Peyer's patch (tissue), 4 donors: ENCODE measurements around the gene CDC42SE2. TPM values are rescaled to one million over a fixed set of nuclear protein-coding genes. Genes with fewer than 3 reads are reported as not detected.

Source experiments
- DNase-seq, 3 donors: peaks; one replicate each; pipeline ENCODE4 v3.0.0-alpha.2; 2017 to 2019
- H3K27ac ChIP-seq, 4 donors: fragments of 200-600 bp; sonication (generic); one replicate each; pipeline ENCODE4 v1.5.1; 2016 to 2019
- H3K27me3 ChIP-seq, 2 donors: fragments of 200-600 bp; sonication (generic); one replicate each; pipeline ENCODE4 v1.5.1; 2019
- H3K36me3 ChIP-seq, 3 donors: fragments of 200-600 bp; sonication (generic); one replicate each; pipeline ENCODE4 v1.5.1; 2016 to 2019
- H3K4me1 ChIP-seq, 4 donors: fragments of 200-600 bp; sonication (generic); one replicate each; pipeline ENCODE4 v1.5.1; 2016 to 2019
- H3K4me3 ChIP-seq, 4 donors: fragments of 200-600 bp; sonication (generic); 1 replicate in 3 of 4; 2 replicates in 1 of 4; pipeline ENCODE4 v1.5.1; 2016 to 2019; ENCODE audit warnings: mild to moderate bottlenecking in 1 of 4
- H3K9me3 ChIP-seq, 4 donors: fragments of 200-600 bp; sonication (generic); one replicate each; pipeline ENCODE4 v1.5.1; 2016 to 2019; ENCODE audit warnings: mild to moderate bottlenecking in 1 of 4
- CTCF ChIP-seq, 6 experiments: fragments of 450-650 bp in 4 of 6; fragments of 200-600 bp in 2 of 6; sonication (generic) in 1 of 6; IDR thresholded peaks; one replicate each; pipeline ENCODE4 v1.5.1; 2017 to 2019; ENCODE audit warnings: antibody characterized with exemption in 6 of 6, mild to moderate bottlenecking in 3 of 6, moderate library complexity in 1 of 6
- POLR2A ChIP-seq, 2 donors: fragments of 450-650 bp; IDR thresholded peaks; one replicate each; pipeline ENCODE4 v1.5.1; 2017; ENCODE audit warnings: antibody characterized with exemption in 2 of 2, mild to moderate bottlenecking in 2 of 2, moderate library complexity in 2 of 2
- total RNA-seq, 4 donors: library from RNA; depleted of rRNA; stranded (reverse); fragments of >200 nt; gene quantifications; one replicate each; pipeline ENCODE4 v1.1.0, GENCODE V29; 2016

The CDC42SE2 gene
- total RNA-seq, 4 donors from 2014 or later: 49.9 to 125 (median 91.4) TPM

GRCh38 chr5:131387255-131387654 lies 123.4 kb downstream of the CDC42SE2 start:
- peaks cover 0 to 5% (median under 1%) of the 10 kb centered on the region in 4 donors for H3K4me1 ChIP-seq
- H3K9me3 ChIP-seq: no peaks in the 10 kb centered on the region
- TF ChIP-seq POLR2A (IDR thresholded peaks at IDR 0.05): no peak
- TF ChIP-seq CTCF (IDR thresholded peaks at IDR 0.05): no peak
- H3K36me3 ChIP-seq: peaks cover 0 to 56% (median 0%) of the 10 kb centered on the region in 3 donors
- no peaks in the 10 kb centered on the region for H3K27me3 ChIP-seq
- no peak overlapping the region for H3K4me3 ChIP-seq
- H3K27ac ChIP-seq: no peak overlapping the region
- no peak for DNase-seq

GRCh38 chr5:131389096-131389868 lies 125.4 kb downstream of the CDC42SE2 start:
- TF ChIP-seq CTCF (IDR thresholded peaks at IDR 0.05): no peak
- TF ChIP-seq POLR2A (IDR thresholded peaks at IDR 0.05): no peak
- no peaks in the 10 kb centered on the region for H3K9me3 ChIP-seq

GRCh38 chr5:131389869-131390265 lies 126.0 kb downstream of the CDC42SE2 start:
- H3K4me3 ChIP-seq: no peak overlapping the region
- H3K4me1 ChIP-seq: peaks cover 0 to 9% (median 0%) of the 10 kb centered on the region in 4 donors
- peaks cover 0 to 79% (median 0%) of the 10 kb centered on the region in 3 donors for H3K36me3 ChIP-seq
- no peaks in the 10 kb centered on the region for H3K27me3 ChIP-seq
- no peaks in the 10 kb centered on the region for H3K9me3 ChIP-seq
- DNase-seq: no peak
- TF ChIP-seq CTCF (IDR thresholded peaks at IDR 0.05) (no peak), POLR2A (IDR thresholded peaks at IDR 0.05) (no peak)
- H3K27ac ChIP-seq: no peak overlapping the region

More at GRCh38 chr5:131389096-131389868, 125.4 kb downstream of the CDC42SE2 start:
- H3K27ac ChIP-seq: no peak overlapping the region
- DNase-seq: no peak
- no peaks in the 10 kb centered on the region for H3K27me3 ChIP-seq
- H3K4me3 ChIP-seq: no peak overlapping the region
- H3K36me3 ChIP-seq: peaks cover 0 to 74% (median 0%) of the 10 kb centered on the region in 3 donors
- H3K4me1 ChIP-seq: peaks cover 0 to 9% (median 0%) of the 10 kb centered on the region in 4 donors

GRCh38 chr5:131392466-131393095 lies 128.7 kb downstream of the CDC42SE2 start:
- DNase-seq: no peak
- Histone ChIP-seq H3K4me3 (no peak overlapping the region), H3K9me3 (no peaks in the 10 kb centered on the region), H3K27ac (peak overlapping the region in 1 of 4 donors; percentile 53), H3K36me3 (peaks cover 0 to 90% (median 0%) of the 10 kb centered on the region in 3 donors), H3K4me1 (peaks cover 0 to 9% (median 0%) of the 10 kb centered on the region in 4 donors), H3K27me3 (no peaks in the 10 kb centered on the region)
- TF ChIP-seq POLR2A (IDR thresholded peaks at IDR 0.05): no peak
- no peak for TF ChIP-seq CTCF (IDR thresholded peaks at IDR 0.05)

GRCh38 chr5:131393498-131393968 lies 129.7 kb downstream of the CDC42SE2 start:
- no peaks in the 10 kb centered on the region for H3K9me3 ChIP-seq
- peaks cover 0 to 81% (median 0%) of the 10 kb centered on the region in 3 donors for H3K36me3 ChIP-seq
- H3K4me3 ChIP-seq: no peak overlapping the region
- H3K27ac ChIP-seq: peak overlapping the region in 1 of 4 donors; percentile 53
- H3K27me3 ChIP-seq: no peaks in the 10 kb centered on the region
- TF ChIP-seq CTCF (IDR thresholded peaks at IDR 0.05) (no peak), POLR2A (IDR thresholded peaks at IDR 0.05) (no peak)
- H3K4me1 ChIP-seq: peaks cover 0 to 9% (median 0%) of the 10 kb centered on the region in 4 donors
- DNase-seq: no peak
